Bladder microvascular endothelial cell (primary cell): ENCODE measurements around the gene UBE2E2. TPM values are rescaled to one million over a fixed set of nuclear protein-coding genes. Genes with fewer than 3 reads are reported as not detected.

Source experiments
- total RNA-seq: library from RNA; depleted of rRNA; stranded (reverse); fragments of >200 nt; gene quantifications from 2 replicates; pipeline ENCODE4 v1.2.3, GENCODE V29; 2014

UBE2E2 gene
- total RNA-seq: 25.1 and 45.4 TPM in 2 replicates

DNA sequence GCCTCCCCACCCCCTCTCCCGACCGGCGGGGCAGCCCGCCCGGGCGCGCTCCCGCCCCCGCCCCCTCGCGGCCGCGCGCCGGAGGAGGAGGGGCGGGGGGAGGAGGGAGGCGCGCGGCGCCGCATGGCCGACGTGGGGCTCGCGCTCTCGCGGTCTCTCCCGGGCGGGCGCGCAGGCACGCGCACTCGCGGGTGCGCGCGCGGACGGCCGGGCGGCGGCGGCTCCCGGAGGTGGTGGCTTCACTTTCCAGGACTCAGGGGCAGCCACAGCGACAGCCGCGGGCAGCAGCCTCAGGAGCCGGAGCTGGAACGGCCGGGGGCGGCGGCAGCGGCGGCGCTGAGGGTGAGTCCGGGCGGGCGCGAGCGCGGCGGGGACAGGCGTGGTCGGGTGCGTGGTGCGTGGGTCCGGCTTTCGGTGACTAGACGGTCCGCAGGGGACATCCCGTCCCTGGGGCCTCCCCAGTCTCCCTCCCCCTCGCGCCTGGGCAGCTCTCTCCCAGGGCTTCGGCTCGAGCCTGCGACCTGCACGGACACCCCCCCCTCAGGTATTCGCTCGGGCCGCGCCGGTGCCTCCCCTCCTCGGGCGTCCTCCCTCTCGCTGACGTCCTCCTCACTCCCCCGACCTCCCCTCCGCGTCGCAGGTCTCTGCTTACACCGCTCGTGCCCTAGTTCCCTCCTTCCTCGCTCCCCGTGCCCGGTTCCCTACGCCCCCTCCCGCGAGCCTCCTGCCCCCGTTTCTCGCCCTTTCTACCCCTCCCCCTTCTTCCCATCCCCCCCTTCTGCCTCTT, at the start of gene UBE2E2:
Gene UBE2E2 (plus strand): TSS at position 407 of the 787 bp plus-strand sequence.

